ENCODE measurements around the gene PIK3C2A. TPM values are rescaled to one million over a fixed set of nuclear protein-coding genes. Genes with fewer than 3 reads are reported as not detected.

The PIK3C2A gene
- total and polyA plus RNA-seq, 2 of the 8 experiments (the other 6 are each of a cell fraction or from before 2014, with no cell fraction given) = 20.1 to 127 TPM

- TF ChIP-seq POLR2AphosphoS5 (IDR thresholded peaks at IDR 0.05; ENCODE audit: low read depth, low read length) (peak; percentile 0; the same call in 1 of the 2 replicates), USF2 (IDR thresholded peaks at IDR 0.05; ENCODE audit: low read length) (peak; percentile 87), CTCF (IDR thresholded peaks at IDR 0.05; ENCODE audit: control extremely low read depth in 1 of 3, insufficient read depth in 1 of 3, low read depth in 1 of 3, low read length in 3 of 3) (no peak), SP2 (IDR thresholded peaks at IDR 0.05; ENCODE audit: low read length) (no peak), CEBPB (IDR thresholded peaks at IDR 0.05; ENCODE audit: low read depth, low read length) (no peak), TAF7 (optimal IDR thresholded peaks at IDR 0.05; ENCODE audit: borderline replicate concordance, low read depth, low read length) (no peak), PHF8 (conservative IDR thresholded peaks at IDR 0.05; ENCODE audit: low read depth, low read length) (no peak; the same call in 1 of the 2 replicates), BACH1 (IDR thresholded peaks at IDR 0.05; ENCODE audit: low read length) (no peak), CREB1 (IDR thresholded peaks at IDR 0.05) (no peak), NRF1 (IDR thresholded peaks at IDR 0.05; ENCODE audit: low read depth, low read length) (no peak), POU5F1 (IDR thresholded peaks at IDR 0.05; ENCODE audit: low read depth, low read length) (no peak), RXRA (IDR thresholded peaks at IDR 0.05; ENCODE audit: insufficient read depth, low read depth, low read length) (no peak), CHD2 (IDR thresholded peaks at IDR 0.05; ENCODE audit: low read length) (no peak), CHD1 (IDR thresholded peaks at IDR 0.05; ENCODE audit: low read depth, low read length) (no peak), MAFK (IDR thresholded peaks at IDR 0.05; ENCODE audit: low read depth, low read length) (no peak), SP1 (IDR thresholded peaks at IDR 0.05; ENCODE audit: low read depth, low read length) (peak; percentile 51; the same call in 1 of the 2 replicates), KDM5A (IDR thresholded peaks at IDR 0.05; ENCODE audit: low read length) (no peak), ATF3 (IDR thresholded peaks at IDR 0.05; ENCODE audit: insufficient read depth, low read depth, low read length) (peak; percentile 50; the same call in 1 of the 2 replicates), SAP30 (IDR thresholded peaks at IDR 0.05; ENCODE audit: insufficient read depth, insufficient replicate concordance, low read length) (no peak), TCF12 (IDR thresholded peaks at IDR 0.05; ENCODE audit: low read depth, low read length) (no peak), FOSL1 (IDR thresholded peaks at IDR 0.05; ENCODE audit: insufficient read depth, low read depth, low read length) (no peak), SP4 (IDR thresholded peaks at IDR 0.05; ENCODE audit: low read length) (0 out of 2 replicates have a peak, but pooled peaks have one; percentile 28)
Observed at GRCh38 chr11:17208257-17208999, 642 bp upstream of the PIK3C2A start (continued).

Data from H1 (cell line).